RCC 7860 (cell line): Measurements from ENCODE around the gene NDUFA7.
"Not testable (repeated sequence)": the region's sequence is repeated elsewhere in the genome, so short reads cannot be mapped to it uniquely, and the experiment has no call there.

Source experiments
- DNase-seq: peaks from one replicate; pipeline ENCODE4 v3.0.0-alpha.2; 2015; ENCODE audit warnings: low spot score
- FAIRE-seq: peaks from 2 replicates; lab custom pipeline; 2012; peaks lifted over from hg19 to GRCh38; lab: Jason Lieb, UNC

The NDUFA7 gene

DNA sequence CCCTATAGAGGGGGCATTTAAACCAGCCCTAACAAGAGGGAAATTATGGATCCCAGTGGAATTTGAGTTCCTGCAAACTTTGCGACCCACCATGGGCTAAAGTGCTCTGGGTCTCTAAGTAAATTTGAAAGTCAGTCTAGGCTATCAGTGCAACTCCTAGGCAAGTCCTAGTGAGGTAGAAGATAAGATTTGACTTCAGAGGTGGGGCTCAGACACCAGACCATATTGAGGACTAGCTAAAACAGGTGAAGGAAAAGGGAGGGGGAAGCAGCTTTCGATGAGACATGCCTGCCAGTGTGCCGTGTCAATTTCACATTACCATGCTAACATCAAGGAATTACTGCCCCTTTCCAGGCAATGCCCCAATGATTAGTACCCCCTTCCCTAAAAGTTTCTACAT is 51.5 kb downstream of the NDUFA7 start:
- DNase-seq (no peak), FAIRE-seq (no peak)

DNA sequence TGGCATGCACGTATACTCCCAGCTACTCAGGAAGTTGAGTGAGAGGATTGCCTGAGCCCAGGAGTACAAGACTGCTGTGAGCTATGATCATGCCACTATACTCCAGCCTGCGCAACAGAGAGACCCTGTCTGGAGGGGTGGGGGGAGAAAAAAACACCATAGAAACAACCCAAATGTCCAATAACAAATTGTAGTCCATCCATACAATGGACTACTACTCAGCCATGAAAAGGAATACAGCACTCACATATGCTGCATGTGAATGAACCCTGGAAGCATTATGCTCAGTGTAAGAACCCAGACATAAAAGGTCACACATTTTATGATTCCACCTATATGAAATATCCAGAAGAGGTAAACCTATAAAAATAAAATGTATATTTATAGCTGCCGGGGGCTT is 55.3 kb downstream of the NDUFA7 start:
- no peak for FAIRE-seq
- no peak for DNase-seq

DNA sequence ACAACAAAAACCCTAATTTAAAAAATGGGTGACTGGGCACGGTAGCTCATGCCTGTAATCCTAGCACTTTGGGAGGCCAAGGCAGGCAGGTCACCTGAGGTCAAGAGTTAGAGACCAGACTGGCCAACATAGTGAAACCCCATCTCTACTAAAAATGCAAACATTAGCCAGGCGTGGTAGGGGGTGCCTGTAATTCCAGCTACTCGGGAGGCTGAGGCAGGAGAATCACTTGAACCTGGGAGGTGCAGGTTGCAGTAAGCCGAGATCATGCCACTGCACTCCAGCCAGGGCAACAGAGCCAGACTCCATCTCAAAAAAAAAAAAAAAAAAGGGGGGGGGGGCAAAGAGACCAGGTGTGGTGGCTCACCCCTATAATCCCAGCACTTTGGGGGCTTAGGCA is 56.9 kb downstream of the NDUFA7 start:
- DNase-seq, FAIRE-seq: not testable (repeated sequence)

GRCh38 chr19:8262431-8262830 is 58.7 kb downstream of the NDUFA7 start:
- FAIRE-seq (no peak), DNase-seq (no peak)

- DNase-seq (no peak), FAIRE-seq (no peak)
These were observed 59.3 kb downstream of the NDUFA7 start for GRCh38 chr19:8261881-8262280.

DNA sequence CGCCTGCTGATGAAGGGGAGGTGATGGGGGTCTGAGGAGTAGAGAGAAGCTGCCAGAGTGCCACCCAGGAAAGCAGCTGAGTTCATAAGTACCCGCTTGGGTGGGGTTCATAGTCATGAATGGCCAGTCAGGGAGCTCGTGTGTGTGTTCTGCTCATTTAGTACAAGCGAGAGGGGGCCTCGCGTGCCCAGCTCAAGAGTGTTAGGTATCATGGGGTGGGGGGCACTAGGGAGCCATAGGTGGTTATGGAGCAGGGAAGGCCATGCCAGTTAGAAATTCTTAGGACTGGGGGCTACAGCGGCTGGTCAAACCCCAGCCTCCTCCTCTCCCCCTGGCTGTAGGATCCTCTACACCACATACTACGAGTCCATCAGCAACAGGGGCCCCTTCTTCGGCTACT is 59.8 kb downstream of the NDUFA7 start:
- FAIRE-seq (no peak), DNase-seq (no peak)
